Mesenchymal stem cell (in vitro differentiated cells and primary cell): ENCODE results near the gene GPR42.

Experiments used
- DNase-seq: peaks from one replicate; pipeline ENCODE4 v3.0.0-alpha.2; 2013
- H2AFZ ChIP-seq: one replicate; pipeline ENCODE4 v1.6.1; 2013; ENCODE audit warnings: low read depth, mild to moderate bottlenecking, control low read depth, inconsistent platforms, low read length, moderate library complexity
- H2AK5ac ChIP-seq: 2 replicates; pipeline ENCODE4 v1.6.1; 2013; ENCODE audit warnings: low read length, moderate library complexity, mild to moderate bottlenecking, inconsistent platforms; ENCODE audit not compliant: severe bottlenecking
- H2BK120ac ChIP-seq: one replicate; pipeline ENCODE4 v1.6.1; 2013; ENCODE audit warnings: low read depth, mild to moderate bottlenecking, inconsistent platforms, low read length, moderate library complexity
- H2BK12ac ChIP-seq, 2 experiments: one replicate each; pipeline ENCODE4 v1.6.1; 2013; ENCODE audit warnings: inconsistent platforms in 2 of 2, low read length in 2 of 2, mild to moderate bottlenecking in 2 of 2, moderate library complexity in 2 of 2, control low read depth in 1 of 2
- H2BK15ac ChIP-seq: one replicate; pipeline ENCODE4 v1.6.1; 2013; ENCODE audit warnings: mild to moderate bottlenecking, low read depth, inconsistent platforms; ENCODE audit not compliant: poor library complexity, severe bottlenecking
- H2BK5ac ChIP-seq: 2 replicates; pipeline ENCODE4 v1.6.1; 2013; ENCODE audit warnings: low read depth, mild to moderate bottlenecking, low read length, control low read depth, inconsistent platforms; ENCODE audit not compliant: poor library complexity, severe bottlenecking
- H3K14ac ChIP-seq, 2 experiments: one replicate each; pipeline ENCODE4 v1.6.1; 2013; ENCODE audit warnings: inconsistent platforms in 2 of 2, low read length in 2 of 2, control low read depth in 1 of 2, mild to moderate bottlenecking in 1 of 2, moderate library complexity in 1 of 2
- H3K18ac ChIP-seq, 2 experiments: one replicate each; pipeline ENCODE4 v1.6.1; 2013; ENCODE audit warnings: inconsistent platforms in 2 of 2, low read length in 2 of 2, control low read depth in 1 of 2, low read depth in 1 of 2, mild to moderate bottlenecking in 1 of 2
- H3K23ac ChIP-seq, 2 experiments: one replicate each; pipeline ENCODE4 v1.6.1; 2013; ENCODE audit warnings: inconsistent platforms in 2 of 2, low read length in 2 of 2, mild to moderate bottlenecking in 2 of 2, moderate library complexity in 2 of 2, control low read depth in 1 of 2
- H3K27ac ChIP-seq: 2 replicates; pipeline ENCODE4 v1.5.1; 2013; ENCODE audit warnings: mild to moderate bottlenecking, moderate library complexity, low read length, control low read depth, inconsistent platforms; ENCODE audit not compliant: poor library complexity, severe bottlenecking
- H3K27me3 ChIP-seq, 2 experiments: 2 replicates each; pipeline versions ENCODE4 v1.6.1 to v1.7.0; 2013; ENCODE audit warnings: low read length in 2 of 2, mild to moderate bottlenecking in 2 of 2, moderate library complexity in 2 of 2, control low read depth in 1 of 2, inconsistent platforms in 1 of 2; ENCODE audit not compliant: control insufficient read depth in 1 of 2, insufficient read depth in 1 of 2
- H3K36me3 ChIP-seq, 2 experiments: 2 replicates each; pipeline versions ENCODE4 v1.6.1 to v1.7.0; 2013; ENCODE audit warnings: low read length in 2 of 2, control low read depth in 1 of 2, inconsistent platforms in 1 of 2, low read depth in 1 of 2, mild to moderate bottlenecking in 1 of 2; ENCODE audit not compliant: insufficient read depth in 2 of 2, control insufficient read depth in 1 of 2
- H3K4ac ChIP-seq, 2 experiments: one replicate each; pipeline ENCODE4 v1.6.1; 2013; ENCODE audit warnings: inconsistent platforms in 2 of 2, low read length in 2 of 2, mild to moderate bottlenecking in 2 of 2, moderate library complexity in 2 of 2, control low read depth in 1 of 2, low read depth in 1 of 2
- H3K4me1 ChIP-seq: 2 replicates; pipeline ENCODE4 v1.6.1; 2013; ENCODE audit warnings: low read depth, low read length, control low read depth; ENCODE audit not compliant: control insufficient read depth, insufficient read depth
- H3K4me2 ChIP-seq: 2 replicates; pipeline ENCODE4 v1.6.1; 2013; ENCODE audit warnings: low read length, mild to moderate bottlenecking, inconsistent platforms; ENCODE audit not compliant: poor library complexity, severe bottlenecking
- H3K4me3 ChIP-seq, 2 experiments: 2 replicates each; pipeline versions ENCODE4 v1.5.1 to v1.7.0; 2013; ENCODE audit warnings: low read length in 2 of 2, mild to moderate bottlenecking in 2 of 2, control low read depth in 1 of 2, low read depth in 1 of 2; ENCODE audit not compliant: insufficient read depth in 1 of 2
- H3K79me1 ChIP-seq: replicated peaks from 2 replicates; pipeline ENCODE4 v1.6.1; 2013; ENCODE audit warnings: mild to moderate bottlenecking, control low read depth, low read length, inconsistent platforms; ENCODE audit not compliant: poor library complexity, severe bottlenecking
- H3K9ac ChIP-seq: 2 replicates; pipeline ENCODE4 v1.7.0; 2013; ENCODE audit warnings: mild to moderate bottlenecking, low read length, moderate library complexity
- H3K9me3 ChIP-seq: 2 replicates; pipeline ENCODE4 v1.7.0; 2013; ENCODE audit warnings: mild to moderate bottlenecking, low read length; ENCODE audit not compliant: control insufficient read depth
- H4K8ac ChIP-seq: one replicate; pipeline ENCODE4 v1.6.1; 2013; ENCODE audit warnings: inconsistent platforms, mild to moderate bottlenecking, low read length, moderate library complexity
- H4K91ac ChIP-seq: one replicate; pipeline ENCODE4 v1.6.1; 2013; ENCODE audit warnings: mild to moderate bottlenecking, low read length, inconsistent platforms
- WGBS: methylation state at CpG from one replicate; pipeline ENCODE4 v1.1.7; 2013; ENCODE audit warnings: mixed read lengths; 5-methylcytosine and 5-hydroxymethylcytosine counted together

GPR42 gene

DNA sequence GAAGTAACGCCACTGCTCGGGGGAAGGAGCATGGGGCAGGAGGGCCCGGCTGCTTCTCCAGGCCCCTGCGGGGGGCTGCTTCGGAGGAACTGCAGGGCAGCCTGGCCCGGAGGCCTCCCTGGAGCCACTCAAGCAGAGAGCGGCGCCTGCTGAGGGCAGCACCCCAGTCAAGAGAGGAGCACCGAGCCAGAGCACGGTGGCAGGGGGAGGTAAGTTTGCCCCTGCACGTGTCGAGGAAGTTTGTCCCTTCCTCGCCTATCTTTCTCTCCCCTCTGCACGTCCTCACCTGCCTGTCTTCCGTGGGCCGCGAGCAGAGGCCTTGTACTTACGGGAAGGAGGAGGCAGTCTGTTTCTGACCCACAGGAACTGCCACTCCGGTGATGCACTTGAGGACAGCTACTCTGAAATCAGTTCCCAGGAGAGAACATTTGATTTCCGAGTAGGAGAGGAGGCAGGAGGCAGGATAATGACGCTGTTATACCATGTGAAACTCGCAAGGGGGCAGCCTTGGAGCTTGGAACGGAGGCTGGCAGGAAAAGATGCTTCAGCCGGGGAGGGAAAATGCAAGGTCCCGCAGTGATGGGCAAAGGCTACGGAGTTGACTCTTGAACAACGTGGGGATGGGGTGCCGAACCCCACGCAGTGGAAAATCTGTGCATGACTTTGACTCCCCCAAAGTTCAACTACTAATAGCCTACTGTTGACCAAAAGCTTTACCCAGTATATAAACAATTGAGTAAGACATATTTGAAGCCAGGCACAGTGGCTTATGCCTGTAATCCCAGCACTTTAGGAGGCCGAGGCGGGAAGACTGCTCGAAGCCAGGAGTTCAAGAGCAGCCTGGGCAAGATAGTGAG lies 18.2 kb upstream of the GPR42 start:
- Histone ChIP-seq H3K9ac (no peak overlapping the region), H2BK12ac (peak overlapping the region in 1 of 2 experiments; percentile 51), H3K9me3 (no peaks in the 10 kb centered on the region), H3K36me3 (no peaks in the 10 kb centered on the region), H3K23ac (no peak overlapping the region), H2BK15ac (no peak overlapping the region), H3K4ac (peak overlapping the region in 1 of 2 experiments; percentile 12), H2BK120ac (no peak overlapping the region), H3K4me2 (no peak overlapping the region), H3K27me3 (peaks cover 14 to 44% of the 10 kb centered on the region in 2 experiments), H3K18ac (peak overlapping the region in 1 of 2 experiments; percentile 46), H3K4me3 (no peak overlapping the region), H2AK5ac (no peak overlapping the region), H2BK5ac (no peak overlapping the region), H4K91ac (no peak overlapping the region), H3K79me1 (no peaks in the 10 kb centered on the region), H3K4me1 (no peaks in the 10 kb centered on the region), H3K14ac (peak overlapping the region in 1 of 2 experiments; percentile 71), H3K27ac (no peak overlapping the region), H2AFZ (no peak overlapping the region), H4K8ac (no peak overlapping the region)
- DNase-seq, result peak; percentile 82
- 42% methylated on average over 30 of the region's 32 CpGs for WGBS

DNA sequence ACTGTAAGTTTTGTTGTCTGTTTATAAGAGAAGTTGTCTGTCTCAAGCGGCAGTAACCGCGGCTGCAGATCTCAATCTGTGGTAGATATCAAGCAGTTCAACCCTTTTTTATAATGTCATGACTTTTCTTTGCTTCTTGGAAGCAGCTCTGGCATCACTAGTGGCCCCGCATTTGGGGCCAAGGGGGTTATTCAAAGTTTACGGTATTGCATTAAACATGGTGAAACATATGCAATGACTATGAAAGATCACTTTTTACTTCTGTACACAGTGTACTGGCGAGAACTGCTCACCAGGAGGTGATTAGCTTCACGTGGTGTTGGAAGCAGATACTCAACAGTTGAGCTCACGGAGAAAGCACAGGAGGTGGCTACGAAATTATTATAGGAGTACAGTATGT lies 17.2 kb upstream of the GPR42 start:
- Histone ChIP-seq H2AFZ (no peak overlapping the region), H3K27ac (no peak overlapping the region), H3K18ac (no peak overlapping the region), H3K4me2 (no peak overlapping the region), H2BK120ac (no peak overlapping the region), H3K79me1 (no peaks in the 10 kb centered on the region), H3K9ac (no peak overlapping the region), H3K23ac (no peak overlapping the region), H2BK5ac (no peak overlapping the region), H3K4ac (no peak overlapping the region), H4K8ac (no peak overlapping the region), H3K14ac (no peak overlapping the region), H3K4me1 (no peaks in the 10 kb centered on the region), H3K36me3 (no peaks in the 10 kb centered on the region), H3K9me3 (no peaks in the 10 kb centered on the region), H3K4me3 (no peak overlapping the region), H2BK15ac (no peak overlapping the region), H3K27me3 (peaks cover 14 to 36% of the 10 kb centered on the region in 2 experiments), H2AK5ac (no peak overlapping the region), H4K91ac (no peak overlapping the region), H2BK12ac (no peak overlapping the region)
- WGBS, result 88% methylated on average over 7 of the region's 9 CpGs
- peak; percentile 36 for DNase-seq

DNA sequence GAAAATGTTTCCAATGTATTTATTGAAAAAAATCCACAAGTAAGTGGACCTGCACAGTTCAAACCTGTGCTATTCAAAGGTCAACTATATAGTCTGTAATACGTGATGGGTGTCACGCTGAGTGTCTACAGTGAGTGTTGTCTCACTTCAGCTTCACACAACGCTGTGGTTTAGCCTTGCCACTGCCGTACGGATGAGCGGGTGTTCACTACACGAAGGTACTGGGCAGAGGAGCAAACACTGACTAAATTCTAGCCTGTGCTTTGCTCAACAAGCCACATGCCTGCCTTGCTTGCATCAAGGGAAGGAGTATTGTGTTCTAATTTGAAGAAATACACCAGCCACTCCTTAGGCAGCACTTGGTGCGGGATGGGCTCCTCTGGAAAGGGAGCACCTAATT lies 16.0 kb upstream of the GPR42 start:
- 89% methylated on average over 8 of the region's 8 CpGs for WGBS
- H2AFZ ChIP-seq, result no peak overlapping the region
- no peak overlapping the region for H3K14ac ChIP-seq
- H2BK12ac ChIP-seq, result no peak overlapping the region
- H3K23ac ChIP-seq, result no peak overlapping the region
- no peak overlapping the region for H3K18ac ChIP-seq
- H3K4me2 ChIP-seq, result no peak overlapping the region
- no peak overlapping the region for H2BK120ac ChIP-seq
- H4K91ac ChIP-seq, result no peak overlapping the region
- no peak overlapping the region for H2AK5ac ChIP-seq
- H2BK15ac ChIP-seq, result no peak overlapping the region
- no peak overlapping the region for H2BK5ac ChIP-seq
- DNase-seq, result no peak
- no peaks in the 10 kb centered on the region for H3K9me3 ChIP-seq
- H3K9ac ChIP-seq, result no peak overlapping the region
- H3K4ac ChIP-seq, result no peak overlapping the region
- no peak overlapping the region for H3K4me3 ChIP-seq
- no peak overlapping the region for H4K8ac ChIP-seq
- H3K27me3 ChIP-seq, result peaks cover 9 to 24% of the 10 kb centered on the region in 2 experiments
- no peaks in the 10 kb centered on the region for H3K36me3 ChIP-seq
- no peak overlapping the region for H3K27ac ChIP-seq
- H3K4me1 ChIP-seq, result no peaks in the 10 kb centered on the region
- no peaks in the 10 kb centered on the region for H3K79me1 ChIP-seq

DNA sequence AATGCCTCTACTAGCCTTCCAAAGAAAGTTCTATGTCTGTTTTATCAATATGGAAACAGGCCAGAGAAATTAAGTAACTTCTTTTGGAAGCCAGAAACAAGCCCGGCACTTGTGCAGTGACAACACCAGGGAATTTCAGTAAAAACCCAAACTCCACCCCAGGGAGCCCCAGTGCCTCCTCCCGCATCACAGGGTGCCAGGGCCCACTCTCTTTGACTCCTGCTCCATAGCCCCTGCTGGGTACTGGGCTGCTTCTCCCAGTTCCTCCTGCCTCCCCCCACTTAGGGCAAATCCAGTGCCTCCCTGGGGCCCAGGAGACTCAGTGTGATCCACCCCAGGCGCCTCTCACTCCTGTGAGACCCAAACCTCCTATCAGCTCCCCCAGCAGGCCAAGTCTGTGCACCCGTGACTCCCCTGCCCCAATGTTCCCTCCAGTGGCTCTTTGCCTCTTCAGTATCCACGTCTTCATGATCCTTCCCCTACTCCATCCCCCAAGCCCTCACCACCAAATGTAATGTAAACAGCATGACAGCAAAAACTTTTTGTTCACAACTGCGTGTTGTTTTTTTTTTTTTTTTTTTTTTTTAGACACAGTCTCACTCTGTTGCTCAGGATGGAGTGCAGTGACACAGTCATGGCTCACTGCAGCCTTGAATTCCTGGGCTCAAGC lies 14.9 kb upstream of the GPR42 start:
- no peaks in the 10 kb centered on the region for H3K36me3 ChIP-seq
- H3K4me1 ChIP-seq, result no peaks in the 10 kb centered on the region
- H2AK5ac ChIP-seq, result no peak overlapping the region
- no peak overlapping the region for H2BK5ac ChIP-seq
- H3K27me3 ChIP-seq, result peaks cover 9 to 18% of the 10 kb centered on the region in 2 experiments
- no peak overlapping the region for H3K4me3 ChIP-seq
- no peak overlapping the region for H3K27ac ChIP-seq
- H3K23ac ChIP-seq, result no peak overlapping the region
- H2AFZ ChIP-seq, result no peak overlapping the region
- no peaks in the 10 kb centered on the region for H3K9me3 ChIP-seq
- no peak overlapping the region for H4K8ac ChIP-seq
- no peaks in the 10 kb centered on the region for H3K79me1 ChIP-seq
- H3K14ac ChIP-seq, result no peak overlapping the region
- H3K18ac ChIP-seq, result no peak overlapping the region
- H4K91ac ChIP-seq, result no peak overlapping the region
- peak; percentile 12 for DNase-seq
- H2BK120ac ChIP-seq, result peak overlapping the region; percentile 49
- no peak overlapping the region for H2BK12ac ChIP-seq
- 54% methylated on average over 6 of the region's 6 CpGs for WGBS
- H3K4me2 ChIP-seq, result no peak overlapping the region
- no peak overlapping the region for H3K9ac ChIP-seq
- H2BK15ac ChIP-seq, result no peak overlapping the region
- H3K4ac ChIP-seq, result no peak overlapping the region
